H9 (cell line): ENCODE data around the gene CCNB2. TPM values are rescaled to one million over a fixed set of nuclear protein-coding genes. Genes with fewer than 3 reads are reported as not detected.
"Not testable (repeated sequence)": the region's sequence is repeated elsewhere in the genome, so short reads cannot be mapped to it uniquely, and the experiment has no call there.

Source experiments
- DNase-seq: peaks from one replicate; pipeline ENCODE4 v3.0.0-alpha.2; 2017
- H2AFZ ChIP-seq: one replicate; pipeline ENCODE4 v1.6.1; 2013; ENCODE audit warnings: mild to moderate bottlenecking, low read length, control low read depth, moderate library complexity
- H2AK5ac ChIP-seq: 2 replicates; pipeline ENCODE4 v1.6.1; 2013; ENCODE audit warnings: low read length, control low read depth, mixed read lengths; ENCODE audit not compliant: insufficient read length
- H2BK120ac ChIP-seq: one replicate; pipeline ENCODE4 v1.6.1; 2013; ENCODE audit warnings: low read depth, mild to moderate bottlenecking, low read length, control low read depth, inconsistent platforms; ENCODE audit not compliant: poor library complexity, severe bottlenecking
- H2BK12ac ChIP-seq: 2 replicates; pipeline ENCODE4 v1.6.1; 2013; ENCODE audit warnings: low read length, control low read depth, mixed read lengths, low read depth; ENCODE audit not compliant: insufficient read length
- H2BK15ac ChIP-seq: 2 replicates; pipeline ENCODE4 v1.6.1; 2013; ENCODE audit warnings: low read depth, low read length, control low read depth
- H2BK20ac ChIP-seq: one replicate; pipeline ENCODE4 v1.6.1; 2013; ENCODE audit warnings: low read depth, mild to moderate bottlenecking, low read length, control low read depth, inconsistent platforms; ENCODE audit not compliant: poor library complexity, severe bottlenecking
- H2BK5ac ChIP-seq: 2 replicates; pipeline ENCODE4 v1.6.1; 2013; ENCODE audit warnings: low read length, control low read depth, mixed read lengths; ENCODE audit not compliant: insufficient read length
- H3K14ac ChIP-seq: 2 replicates; pipeline ENCODE4 v1.6.1; 2013; ENCODE audit warnings: low read length, control low read depth; ENCODE audit not compliant: insufficient read depth
- H3K18ac ChIP-seq: 2 replicates; pipeline ENCODE4 v1.6.1; 2013; ENCODE audit warnings: low read depth, mild to moderate bottlenecking, mixed read lengths, low read length, control low read depth; ENCODE audit not compliant: insufficient read length
- H3K23ac ChIP-seq: 2 replicates; pipeline ENCODE4 v1.6.1; 2013; ENCODE audit warnings: low read length, control low read depth, mixed read lengths, low read depth; ENCODE audit not compliant: insufficient read length
- H3K23me2 ChIP-seq: 2 replicates; pipeline ENCODE4 v1.6.1; 2013; ENCODE audit warnings: low read depth, mild to moderate bottlenecking, mixed read lengths, low read length, control low read depth; ENCODE audit not compliant: insufficient read length, poor library complexity, severe bottlenecking
- H3K27ac ChIP-seq: 2 replicates; pipeline ENCODE4 v1.5.1; 2013; ENCODE audit warnings: low read length, control low read depth, mixed read lengths, low read depth; ENCODE audit not compliant: insufficient read length
- H3K27me3 ChIP-seq: 2 replicates; pipeline ENCODE4 v1.6.1; 2013; ENCODE audit warnings: low read length, control low read depth, inconsistent platforms; ENCODE audit not compliant: insufficient read depth
- H3K4ac ChIP-seq: 2 replicates; pipeline ENCODE4 v1.6.1; 2013; ENCODE audit warnings: low read depth, mild to moderate bottlenecking, control low read depth, inconsistent platforms, low read length, moderate library complexity
- H3K4me1 ChIP-seq: 2 replicates; pipeline ENCODE4 v1.6.1; 2013; ENCODE audit warnings: low read length, control low read depth, inconsistent platforms; ENCODE audit not compliant: insufficient read depth
- H3K4me2 ChIP-seq: 2 replicates; pipeline ENCODE4 v1.6.1; 2013; ENCODE audit warnings: low read length, control low read depth, mixed read lengths; ENCODE audit not compliant: insufficient read length, insufficient read depth
- H3K56ac ChIP-seq: 2 replicates; pipeline ENCODE4 v1.6.1; 2013; ENCODE audit warnings: low read depth, mild to moderate bottlenecking, mixed read lengths, low read length, control low read depth; ENCODE audit not compliant: insufficient read length
- H3K79me1 ChIP-seq: 2 replicates; pipeline ENCODE4 v1.6.1; 2013; ENCODE audit warnings: low read depth, mild to moderate bottlenecking, moderate library complexity, low read length, control low read depth, inconsistent platforms; ENCODE audit not compliant: insufficient read depth, poor library complexity, severe bottlenecking
- H3K79me2 ChIP-seq: 2 replicates; pipeline ENCODE4 v1.6.1; 2013; ENCODE audit warnings: low read length, control low read depth, inconsistent platforms; ENCODE audit not compliant: insufficient read depth
- H3K9ac ChIP-seq: 2 replicates; pipeline ENCODE4 v1.6.1; 2013; ENCODE audit warnings: low read length, control low read depth, mixed read lengths; ENCODE audit not compliant: insufficient read length; ENCODE audit errors: extremely low read depth
- H3K9me3 ChIP-seq: one replicate; pipeline ENCODE4 v1.6.1; 2013; ENCODE audit warnings: low read depth, low read length, inconsistent platforms; ENCODE audit not compliant: control insufficient read depth
- H3T11ph ChIP-seq: one replicate; pipeline ENCODE4 v1.6.1; 2013; ENCODE audit warnings: mild to moderate bottlenecking, low read length, control low read depth, inconsistent platforms
- H4K20me1 ChIP-seq: one replicate; pipeline ENCODE4 v1.6.1; 2013; ENCODE audit not compliant: control insufficient read depth, insufficient read length, insufficient read depth
- H4K5ac ChIP-seq: 2 replicates; pipeline ENCODE4 v1.6.1; 2013; ENCODE audit warnings: low read depth, mild to moderate bottlenecking, mixed read lengths, low read length, control low read depth; ENCODE audit not compliant: insufficient read length
- H4K8ac ChIP-seq: replicated peaks from 2 replicates; pipeline ENCODE4 v1.6.1; 2013; ENCODE audit warnings: low read length, control low read depth, mixed read lengths, low read depth; ENCODE audit not compliant: insufficient read length
- H4K91ac ChIP-seq: 2 replicates; pipeline ENCODE4 v1.6.1; 2013; ENCODE audit warnings: low read depth, mild to moderate bottlenecking, moderate library complexity, mixed read lengths, low read length, control low read depth; ENCODE audit not compliant: insufficient read length
- H3K27ac Mint-ChIP-seq, 3 experiments: 2 replicates in 2 of 3; 3 replicates in 1 of 3; pipeline ENCODE4 v1.8.0; 2020 to 2021; ENCODE audit warnings: mixed read lengths in 3 of 3, mild to moderate bottlenecking in 1 of 3, moderate library complexity in 1 of 3
- H3K27me3 Mint-ChIP-seq: 2 replicates; pipeline ENCODE4 v1.8.0; 2021; ENCODE audit warnings: low read depth, mild to moderate bottlenecking, moderate library complexity, mixed read lengths
- H3K36me3 Mint-ChIP-seq, 3 experiments: 2 replicates in 2 of 3; 3 replicates in 1 of 3; pipeline ENCODE4 v1.8.0; 2020 to 2021; ENCODE audit warnings: low read depth in 3 of 3, mixed read lengths in 3 of 3; ENCODE audit not compliant: insufficient read depth in 1 of 3
- H3K4me1 Mint-ChIP-seq, 2 experiments: 2 replicates each; pipeline ENCODE4 v1.8.0; 2020; ENCODE audit warnings: mixed read lengths in 2 of 2
- H3K4me3 Mint-ChIP-seq, 2 experiments: 2 replicates in 1 of 2; 3 replicates in 1 of 2; pipeline ENCODE4 v1.8.0; 2020 to 2021; ENCODE audit warnings: mild to moderate bottlenecking in 2 of 2, mixed read lengths in 2 of 2, moderate library complexity in 1 of 2
- H3K9me3 Mint-ChIP-seq, 2 experiments: 2 replicates in 1 of 2; 3 replicates in 1 of 2; pipeline ENCODE4 v1.8.0; 2020; ENCODE audit warnings: mild to moderate bottlenecking in 2 of 2, mixed read lengths in 2 of 2, moderate library complexity in 1 of 2
- WGBS: extraction: QIAGEN DNeasy Blood & Tissue Kit; methylation state at CpG from one replicate; pipeline ENCODE4 v1.1.7; 2013; ENCODE audit warnings: missing lambda C conversion rate, low lambda C conversion rate, mixed read lengths; ENCODE audit not compliant: insufficient read length; ENCODE audit errors: extremely low coverage; 5-methylcytosine and 5-hydroxymethylcytosine counted together
- total RNA-seq: library from RNA; stranded (reverse); gene quantifications from 2 replicates; pipeline ENCODE4 v1.2.1, GENCODE V29; 2021

CCNB2 gene
- total RNA-seq, 1 experiment from 2014 or later = 122 TPM

DNA sequence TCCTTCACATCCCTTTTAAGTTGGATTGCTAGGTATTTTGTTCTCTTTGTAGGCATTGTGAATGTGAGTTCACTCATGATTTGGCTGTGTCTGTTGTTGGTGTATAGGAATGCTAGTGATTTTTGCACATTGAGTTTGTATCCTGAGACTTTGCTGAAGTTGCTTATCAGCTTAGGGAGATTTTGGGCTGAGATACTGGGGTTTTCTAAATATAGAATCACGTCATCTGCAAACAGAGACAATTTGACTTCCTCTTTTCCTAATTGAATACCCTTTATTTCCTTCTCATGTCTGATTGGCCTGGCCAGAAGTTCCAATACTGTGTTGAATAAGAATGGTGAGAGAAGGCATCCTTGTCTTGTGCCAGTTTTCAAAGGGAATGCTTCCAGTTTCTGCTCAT, 22.3 kb downstream of the CCNB2 start:
- H2AK5ac ChIP-seq, H4K91ac ChIP-seq, H2BK5ac ChIP-seq, H2BK15ac ChIP-seq, H3K4me1 Mint-ChIP-seq, H3K27me3 Mint-ChIP-seq, H2BK12ac ChIP-seq, DNase-seq, H2AFZ ChIP-seq, H4K20me1 ChIP-seq, H3K23ac ChIP-seq, H3K4ac ChIP-seq, H4K5ac ChIP-seq, H3K4me1 ChIP-seq, H3K23me2 ChIP-seq, H3K18ac ChIP-seq, H2BK120ac ChIP-seq, H4K8ac ChIP-seq, H3K79me2 ChIP-seq, H3K27ac ChIP-seq, H3K9me3 ChIP-seq, H3K4me2 ChIP-seq, H3K9ac ChIP-seq, H3K14ac ChIP-seq, H3K79me1 ChIP-seq, H3T11ph ChIP-seq, H3K27me3 ChIP-seq, H2BK20ac ChIP-seq, H3K56ac ChIP-seq, H3K4me3 Mint-ChIP-seq: not testable (repeated sequence)
- WGBS = no CpG with 5 or more reads among the region's 1 CpG
- Mint-ChIP-seq H3K36me3 (peaks cover 85 to 99% (median 98%) of the 10 kb centered on the region in 3 experiments), H3K27ac (peak overlapping the region in 1 of 3 experiments; percentile 62; a peak in 1 of 7 replicates), H3K9me3 (peaks cover 31 to 42% of the 10 kb centered on the region in 2 experiments)
